ENCODE data around the gene PKNOX1.

PKNOX1 gene

DNA sequence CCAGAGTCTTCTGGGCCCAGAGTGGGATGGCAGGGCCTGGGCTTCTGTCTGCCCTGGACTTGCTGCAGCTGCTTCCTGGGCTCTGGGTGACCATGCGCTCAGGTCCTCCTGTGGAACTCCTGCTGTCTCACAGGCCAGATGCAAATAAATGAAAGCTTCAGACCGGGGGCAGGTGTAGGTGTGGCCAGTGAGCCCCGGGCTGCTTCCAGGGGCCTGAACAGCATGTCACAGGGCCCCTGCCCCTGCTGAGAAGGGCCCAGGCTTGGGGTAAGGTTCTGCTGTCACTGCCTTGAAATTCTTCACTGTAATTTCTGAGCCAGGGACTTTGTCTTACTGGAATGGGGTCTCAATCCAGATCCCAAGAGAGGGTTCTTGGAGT, 2.5 kb upstream of the PKNOX1 start:
- peaks cover 6% of the 10 kb centered on the region for H3K36me3 ChIP-seq (ENCODE audit: insufficient read depth, low read length)
- H3K27ac ChIP-seq = 0 out of 2 replicates have a peak overlapping the region, but pooled peaks have one; percentile 54
- TF ChIP-seq EZH2 (IDR thresholded peaks at IDR 0.05) (no peak), POLR2AphosphoS5 (IDR thresholded peaks at IDR 0.05; ENCODE audit: borderline replicate concordance, low read depth, low read length) (no peak), FOXP2 (optimal IDR thresholded peaks at IDR 0.05; ENCODE audit: control extremely low read depth, extremely low read length, insufficient read depth) (no peak)
- no peak overlapping the region for H3K4me3 ChIP-seq
- no peaks in the 10 kb centered on the region for H3K9me3 ChIP-seq (ENCODE audit: low read depth, low read length)
- no peak overlapping the region for H3K9ac ChIP-seq (ENCODE audit: insufficient read length)
- DNase-seq (ENCODE audit: low read depth, low spot score) = no peak

GRCh38 chr21:42973309-42973990, 912 bp upstream of the PKNOX1 start:
- peak overlapping the region; percentile 77 for H3K4me3 ChIP-seq
- H3K9me3 ChIP-seq (ENCODE audit: low read depth, low read length) = no peaks in the 10 kb centered on the region
- peak overlapping the region; percentile 75 for H3K27ac ChIP-seq
- H3K36me3 ChIP-seq (ENCODE audit: insufficient read depth, low read length) = peaks cover 18% of the 10 kb centered on the region
- H3K9ac ChIP-seq (ENCODE audit: insufficient read length) = peak overlapping the region; percentile 70
- TF ChIP-seq EZH2 (IDR thresholded peaks at IDR 0.05) = no peak
- TF ChIP-seq POLR2AphosphoS5 (IDR thresholded peaks at IDR 0.05; ENCODE audit: borderline replicate concordance, low read depth, low read length) = no peak; the same call in 1 of the 2 replicates
- no peak for TF ChIP-seq FOXP2 (optimal IDR thresholded peaks at IDR 0.05; ENCODE audit: control extremely low read depth, extremely low read length, insufficient read depth)
- no peak for DNase-seq (ENCODE audit: low read depth, low spot score)

- Histone ChIP-seq H3K27ac (peak overlapping the region; percentile 84), H3K4me3 (peak overlapping the region; percentile 99), H3K36me3 (ENCODE audit: insufficient read depth, low read length) (peaks cover 23% of the 10 kb centered on the region), H3K9me3 (ENCODE audit: low read depth, low read length) (no peaks in the 10 kb centered on the region), H3K9ac (ENCODE audit: insufficient read length) (peak overlapping the region; percentile 93)
- DNase-seq (ENCODE audit: low read depth, low spot score) = no peak
- TF ChIP-seq EZH2 (IDR thresholded peaks at IDR 0.05) (no peak), POLR2AphosphoS5 (IDR thresholded peaks at IDR 0.05; ENCODE audit: borderline replicate concordance, low read depth, low read length) (no peak), FOXP2 (optimal IDR thresholded peaks at IDR 0.05; ENCODE audit: control extremely low read depth, extremely low read length, insufficient read depth) (no peak)
These were observed 764 bp downstream of the PKNOX1 start for GRCh38 chr21:42974832-42975820.

DNA sequence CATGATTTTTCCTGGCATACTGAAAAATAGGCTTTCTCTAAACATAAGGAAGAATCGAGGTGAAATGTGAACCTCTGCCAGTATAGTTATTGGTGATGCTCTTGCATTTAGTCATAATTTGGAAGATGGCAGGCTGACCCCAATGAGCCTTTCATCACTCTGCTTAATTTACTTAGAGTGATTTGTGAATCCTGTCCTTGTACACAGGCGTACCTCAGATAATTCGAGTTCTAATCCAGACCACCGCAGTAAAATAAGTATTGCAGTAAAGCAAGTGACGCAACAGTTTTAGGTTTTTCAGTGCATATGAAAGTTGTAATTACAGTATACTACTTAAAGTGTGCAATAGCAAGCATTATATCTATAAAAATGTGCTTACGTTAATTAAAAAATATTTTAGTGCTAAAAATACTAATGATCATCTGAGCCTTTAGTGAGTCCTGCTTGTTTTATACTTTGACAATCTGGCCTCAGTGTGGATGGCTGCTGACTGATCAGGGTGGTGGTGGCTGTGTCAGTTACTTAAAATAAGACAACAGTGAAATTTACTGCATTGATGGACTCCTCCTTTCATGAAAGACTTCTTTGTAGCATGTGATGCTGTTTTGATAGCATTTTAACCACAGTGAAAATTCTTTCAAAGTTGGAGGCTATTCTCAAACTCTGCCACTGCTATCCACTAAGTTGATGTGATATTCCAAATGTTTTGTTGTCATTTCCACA, 1.7 kb downstream of the PKNOX1 start:
- no peak for TF ChIP-seq EZH2 (IDR thresholded peaks at IDR 0.05)
- TF ChIP-seq POLR2AphosphoS5 (IDR thresholded peaks at IDR 0.05; ENCODE audit: borderline replicate concordance, low read depth, low read length) = no peak
- no peak for TF ChIP-seq FOXP2 (optimal IDR thresholded peaks at IDR 0.05; ENCODE audit: control extremely low read depth, extremely low read length, insufficient read depth)
- H3K27ac ChIP-seq = peak overlapping the region; percentile 84
- H3K36me3 ChIP-seq (ENCODE audit: insufficient read depth, low read length) = peaks cover 23% of the 10 kb centered on the region
- DNase-seq (ENCODE audit: low read depth, low spot score) = no peak
- peak overlapping the region; percentile 93 for H3K9ac ChIP-seq (ENCODE audit: insufficient read length)
- no peaks in the 10 kb centered on the region for H3K9me3 ChIP-seq (ENCODE audit: low read depth, low read length)
- H3K4me3 ChIP-seq = peak overlapping the region; percentile 99

DNA sequence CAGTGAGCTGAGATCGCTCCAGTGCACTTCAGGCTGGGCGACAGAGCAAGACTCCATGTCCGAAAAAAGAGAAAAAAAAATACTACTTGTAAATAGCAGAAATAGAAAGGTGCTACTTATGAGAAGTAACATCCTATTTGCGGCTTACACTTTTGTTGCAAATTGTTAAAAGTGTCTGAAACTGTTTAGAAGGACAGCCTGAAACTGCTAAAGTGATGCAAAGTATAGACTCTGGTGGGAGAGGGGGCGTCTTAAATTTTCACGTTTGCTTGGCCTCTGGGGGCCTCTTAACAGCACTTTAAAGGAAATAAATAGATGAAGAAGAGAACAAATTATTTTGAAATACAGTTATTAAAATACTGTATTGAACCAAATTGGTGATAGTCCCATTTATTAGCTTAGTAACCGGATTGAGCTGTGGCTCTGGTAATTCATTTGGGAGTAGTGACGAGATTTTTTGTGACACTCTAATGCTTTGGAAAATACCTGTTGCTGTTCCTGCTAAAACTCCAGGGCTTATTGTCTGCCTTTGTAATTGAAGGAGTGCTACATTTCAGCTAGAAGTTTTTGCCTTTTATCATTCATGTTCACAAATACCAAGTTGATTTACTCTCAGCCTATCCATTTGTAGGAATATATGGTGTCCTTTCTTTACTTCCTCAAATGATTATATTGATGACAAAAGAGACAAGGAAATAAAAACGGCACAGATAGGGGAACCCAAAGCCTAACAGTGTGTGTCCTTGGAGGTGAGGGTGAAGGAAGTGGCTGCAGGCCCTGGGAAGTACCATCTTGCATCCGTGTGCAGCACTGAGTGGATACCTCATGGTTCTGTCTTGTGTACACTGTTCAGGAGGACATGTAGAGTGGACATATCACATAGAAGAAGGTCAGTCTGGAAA, 6.2 kb downstream of the PKNOX1 start:
- H3K9ac ChIP-seq (ENCODE audit: insufficient read length) = peak overlapping the region; percentile 14

GRCh38 chr21:42981214-42981523, 6.8 kb downstream of the PKNOX1 start:
- Histone ChIP-seq H3K9me3 (ENCODE audit: low read depth, low read length) (no peaks in the 10 kb centered on the region), H3K4me3 (no peak overlapping the region), H3K9ac (ENCODE audit: insufficient read length) (no peak overlapping the region), H3K36me3 (ENCODE audit: insufficient read depth, low read length) (peaks cover 23% of the 10 kb centered on the region), H3K27ac (peak overlapping the region; percentile 69; the same call in 1 of the 2 replicates)
- TF ChIP-seq EZH2 (IDR thresholded peaks at IDR 0.05) (no peak), POLR2AphosphoS5 (IDR thresholded peaks at IDR 0.05; ENCODE audit: borderline replicate concordance, low read depth, low read length) (no peak), FOXP2 (optimal IDR thresholded peaks at IDR 0.05; ENCODE audit: control extremely low read depth, extremely low read length, insufficient read depth) (no peak)
- no peak for DNase-seq (ENCODE audit: low read depth, low spot score)

More for the DNA sequence above, 6.2 kb downstream of the PKNOX1 start:
- H3K4me3 ChIP-seq = no peak overlapping the region
- DNase-seq (ENCODE audit: low read depth, low spot score) = no peak
- no peaks in the 10 kb centered on the region for H3K9me3 ChIP-seq (ENCODE audit: low read depth, low read length)
- H3K27ac ChIP-seq = peak overlapping the region; percentile 69
- TF ChIP-seq FOXP2 (optimal IDR thresholded peaks at IDR 0.05; ENCODE audit: control extremely low read depth, extremely low read length, insufficient read depth) (no peak), POLR2AphosphoS5 (IDR thresholded peaks at IDR 0.05; ENCODE audit: borderline replicate concordance, low read depth, low read length) (no peak), EZH2 (IDR thresholded peaks at IDR 0.05) (no peak)
- peaks cover 23% of the 10 kb centered on the region for H3K36me3 ChIP-seq (ENCODE audit: insufficient read depth, low read length)

DNA sequence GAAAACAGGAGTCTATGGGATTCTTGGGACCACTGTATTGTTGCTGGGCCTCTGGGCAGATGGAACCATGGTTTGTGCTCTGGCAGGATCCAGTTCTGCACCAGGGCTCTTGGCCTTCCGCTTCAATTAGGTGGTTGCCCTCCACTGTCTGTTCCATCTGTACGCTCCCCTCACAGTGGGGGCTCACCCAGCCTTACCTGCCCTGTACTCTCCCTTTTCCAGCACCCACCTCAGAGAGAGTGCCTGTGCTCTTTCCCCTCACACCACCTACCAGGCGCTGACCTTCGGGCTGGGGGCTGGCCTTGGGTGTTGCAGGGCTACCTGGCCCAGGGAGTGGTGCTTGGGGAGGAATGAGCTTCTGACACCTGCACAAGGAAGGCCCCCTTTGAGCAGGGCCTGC, 7.5 kb downstream of the PKNOX1 start:
- H3K9me3 ChIP-seq (ENCODE audit: low read depth, low read length) = no peaks in the 10 kb centered on the region
- TF ChIP-seq FOXP2 (optimal IDR thresholded peaks at IDR 0.05; ENCODE audit: control extremely low read depth, extremely low read length, insufficient read depth) (no peak), EZH2 (IDR thresholded peaks at IDR 0.05) (no peak)
- DNase-seq (ENCODE audit: low read depth, low spot score) = no peak
- no peak overlapping the region for H3K4me3 ChIP-seq
- H3K36me3 ChIP-seq (ENCODE audit: insufficient read depth, low read length) = peaks cover 17% of the 10 kb centered on the region
- H3K9ac ChIP-seq (ENCODE audit: insufficient read length) = no peak overlapping the region
- H3K27ac ChIP-seq = no peak overlapping the region
